ENCODE measurements around the gene CDC14B. TPM values are rescaled to one million over a fixed set of nuclear protein-coding genes. Genes with fewer than 3 reads are reported as not detected.

The CDC14B gene
- total RNA-seq, 1 donor from 2014 or later, result 21.4 TPM

DNA sequence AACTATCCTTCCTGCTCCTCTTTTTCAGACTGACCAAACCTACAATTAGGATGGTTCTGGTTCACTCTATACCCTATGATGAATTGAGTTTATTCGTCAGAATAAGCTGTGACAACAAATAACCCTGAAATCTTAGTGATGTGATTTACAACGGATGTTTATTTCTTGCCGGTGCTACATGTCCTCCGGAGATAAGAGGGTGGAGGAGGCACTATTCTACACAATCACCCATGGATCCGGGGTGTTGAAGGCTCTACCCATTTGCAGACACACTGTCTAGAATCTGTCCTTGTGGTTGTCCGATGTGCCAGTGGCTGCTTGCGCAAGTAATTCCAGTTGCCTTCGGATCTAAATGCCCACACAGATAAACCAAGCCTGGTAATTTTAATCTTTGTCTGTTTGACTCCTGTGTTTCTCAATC is 44.7 kb downstream of the CDC14B start:
- Mint-ChIP-seq H3K4me3 (ENCODE audit: unreplicated experiment) (no peak overlapping the region), H3K27ac (ENCODE audit: unreplicated experiment) (no peak overlapping the region), H3K36me3 (ENCODE audit: low read depth, unreplicated experiment) (no peaks in the 10 kb centered on the region), H3K4me1 (ENCODE audit: unreplicated experiment) (peaks cover 4% of the 10 kb centered on the region), H3K27me3 (ENCODE audit: unreplicated experiment) (peaks cover 2% of the 10 kb centered on the region), H3K9me3 (ENCODE audit: unreplicated experiment) (no peaks in the 10 kb centered on the region)
- no peak for DNase-seq (ENCODE audit: low spot score)
- TF ChIP-seq CTCF (IDR thresholded peaks at IDR 0.05; ENCODE audit: unreplicated experiment), result no peak

GRCh38 chr9:96574455-96574854 is 45.2 kb downstream of the CDC14B start:
- peaks cover 4% of the 10 kb centered on the region for H3K4me1 Mint-ChIP-seq (ENCODE audit: unreplicated experiment)
- no peaks in the 10 kb centered on the region for H3K36me3 Mint-ChIP-seq (ENCODE audit: low read depth, unreplicated experiment)
- H3K27me3 Mint-ChIP-seq (ENCODE audit: unreplicated experiment), result peaks cover 2% of the 10 kb centered on the region
- H3K4me3 Mint-ChIP-seq (ENCODE audit: unreplicated experiment), result no peak overlapping the region
- H3K27ac Mint-ChIP-seq (ENCODE audit: unreplicated experiment), result no peak overlapping the region
- no peak for TF ChIP-seq CTCF (IDR thresholded peaks at IDR 0.05; ENCODE audit: unreplicated experiment)
- no peaks in the 10 kb centered on the region for H3K9me3 Mint-ChIP-seq (ENCODE audit: unreplicated experiment)
- DNase-seq (ENCODE audit: low spot score), result no peak

DNA sequence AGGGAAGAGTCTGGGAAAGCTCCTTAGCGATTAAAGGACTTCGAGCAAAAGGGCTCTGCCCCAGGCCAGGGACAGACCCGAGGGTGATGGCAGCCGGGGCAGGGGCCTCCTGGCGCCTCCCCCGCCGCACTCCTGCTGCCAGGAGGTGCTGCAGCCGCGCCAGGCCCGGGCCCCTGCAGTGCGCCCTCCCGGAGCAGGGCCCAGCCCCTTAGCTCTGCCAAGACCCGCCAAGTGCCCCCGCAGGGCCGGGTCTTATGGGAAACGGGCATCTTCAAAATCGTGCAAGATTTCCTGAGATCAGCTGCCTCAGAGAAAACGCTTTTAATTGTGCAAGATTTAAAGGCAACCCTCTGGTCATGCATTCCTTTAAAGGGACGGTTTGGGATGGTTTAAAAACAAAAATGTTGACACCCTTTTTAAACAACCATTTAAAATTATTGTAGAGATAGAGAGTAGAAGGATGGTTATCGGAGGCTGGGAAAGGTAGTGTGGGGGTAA is 52.4 kb downstream of the CDC14B start:
- DNase-seq (ENCODE audit: low spot score), result no peak
- Mint-ChIP-seq H3K9me3 (ENCODE audit: unreplicated experiment) (no peaks in the 10 kb centered on the region), H3K27me3 (ENCODE audit: unreplicated experiment) (peaks cover 2% of the 10 kb centered on the region), H3K4me1 (ENCODE audit: unreplicated experiment) (peaks cover 2% of the 10 kb centered on the region), H3K27ac (ENCODE audit: unreplicated experiment) (peak overlapping the region; percentile 9), H3K4me3 (ENCODE audit: unreplicated experiment) (peak overlapping the region; percentile 62), H3K36me3 (ENCODE audit: low read depth, unreplicated experiment) (no peaks in the 10 kb centered on the region)
- TF ChIP-seq CTCF (IDR thresholded peaks at IDR 0.05; ENCODE audit: unreplicated experiment), result peak; percentile 8

GRCh38 chr9:96566498-96567202 is 53.0 kb downstream of the CDC14B start:
- TF ChIP-seq CTCF (IDR thresholded peaks at IDR 0.05; ENCODE audit: unreplicated experiment), result peak; percentile 52
- Mint-ChIP-seq H3K27me3 (ENCODE audit: unreplicated experiment) (peaks cover 2% of the 10 kb centered on the region), H3K27ac (ENCODE audit: unreplicated experiment) (no peak overlapping the region), H3K36me3 (ENCODE audit: low read depth, unreplicated experiment) (no peaks in the 10 kb centered on the region), H3K4me1 (ENCODE audit: unreplicated experiment) (peaks cover 2% of the 10 kb centered on the region), H3K4me3 (ENCODE audit: unreplicated experiment) (peak overlapping the region; percentile 85), H3K9me3 (ENCODE audit: unreplicated experiment) (no peaks in the 10 kb centered on the region)
- peak; percentile 44 for DNase-seq (ENCODE audit: low spot score)
